ENCODE results near the gene ATXN1.

GRCh38 chr6:16249971-16250370 lies 511.3 kb downstream of the ATXN1 start:
- TF ChIP-seq PRDM10 (tag by site-specific recombination; IDR thresholded peaks at IDR 0.05) (no peak), ZNF19 (tag by site-specific recombination; IDR thresholded peaks at IDR 0.05; ENCODE audit: low read depth) (no peak), CTCF (tag by site-specific recombination; IDR thresholded peaks at IDR 0.05) (no peak), ZNF670 (tag by site-specific recombination; IDR thresholded peaks at IDR 0.05; ENCODE audit: low read depth) (no peak), ZNF184 (tag by site-specific recombination; IDR thresholded peaks at IDR 0.05) (no peak), TCF7L2 (IDR thresholded peaks at IDR 0.05; ENCODE audit: borderline replicate concordance, low read depth, low read length) (no peak), SP7 (tag by site-specific recombination; IDR thresholded peaks at IDR 0.05) (no peak)
